Karpas-422 (cell line): ENCODE data around the gene GFRA1. TPM values are rescaled to one million over a fixed set of nuclear protein-coding genes. Genes with fewer than 3 reads are reported as not detected.

ENCODE experiments used
- DNase-seq: peaks from one replicate; pipeline ENCODE4 v3.0.0-alpha.2; 2015
- H2AFZ ChIP-seq: fragments of 200-600 bp; sonication (generic); 2 replicates; pipeline ENCODE4 v1.6.1; 2014; ENCODE audit warnings: antibody characterized with exemption, low read length, mixed read lengths
- H3K27ac ChIP-seq: fragments of 200-600 bp; sonication (generic); 2 replicates; pipeline ENCODE4 v1.5.1; 2014; ENCODE audit warnings: mild to moderate bottlenecking, low read length, moderate library complexity
- H3K27me3 ChIP-seq: fragments of 200-600 bp; sonication (generic); 2 replicates; pipeline ENCODE4 v1.6.1; 2014; ENCODE audit warnings: low read length, mixed read lengths
- H3K36me3 ChIP-seq: fragments of 200-600 bp; sonication (generic); 2 replicates; pipeline ENCODE4 v1.6.1; 2014; ENCODE audit warnings: low read length, mixed read lengths; ENCODE audit not compliant: insufficient read depth
- H3K4me1 ChIP-seq: fragments of 200-600 bp; sonication (generic); 2 replicates; pipeline ENCODE4 v1.6.1; 2014; ENCODE audit warnings: mild to moderate bottlenecking, low read length, mixed read lengths
- H3K4me2 ChIP-seq: fragments of 200-600 bp; sonication (generic); 2 replicates; pipeline ENCODE4 v1.6.1; 2014; ENCODE audit warnings: low read length, low read depth, mild to moderate bottlenecking; ENCODE audit not compliant: poor library complexity, severe bottlenecking
- H3K4me3 ChIP-seq: fragments of 200-600 bp; sonication (generic); 2 replicates; pipeline ENCODE4 v1.5.1; 2014; ENCODE audit warnings: mild to moderate bottlenecking, antibody characterized with exemption, low read length, mixed read lengths
- H3K79me2 ChIP-seq: fragments of 200-600 bp; sonication (generic); 2 replicates; pipeline ENCODE4 v1.6.1; 2014; ENCODE audit warnings: mild to moderate bottlenecking, low read length, mixed read lengths
- H3K9ac ChIP-seq: fragments of 200-600 bp; sonication (generic); 2 replicates; pipeline ENCODE4 v1.6.0; 2014; ENCODE audit warnings: low read length
- H3K9me2 ChIP-seq: fragments of 200-600 bp; sonication (generic), shearing (Covaris generic); replicated peaks from 2 replicates; pipeline ENCODE4 v1.6.0; 2014; ENCODE audit warnings: mild to moderate bottlenecking, low read length, moderate library complexity; ENCODE audit not compliant: insufficient read depth
- H3K9me3 ChIP-seq: fragments of 300-700, 200-600 bp; sonication (generic); 2 replicates; pipeline ENCODE4 v1.6.1; 2014; ENCODE audit warnings: low read length, mixed read lengths
- H4K20me1 ChIP-seq: fragments of 200-600 bp; sonication (generic); 2 replicates; pipeline ENCODE4 v1.6.1; 2014; ENCODE audit warnings: mild to moderate bottlenecking, antibody characterized with exemption, low read length, low read depth; ENCODE audit not compliant: insufficient read depth
- total RNA-seq: library from RNA; depleted of rRNA; stranded (reverse); fragments of >200 nt; shearing (Covaris generic); gene quantifications from 2 replicates; pipeline ENCODE4 v1.2.3, GENCODE V29; 2014; ENCODE audit warnings: low replicate concordance; rRNA removed

The GFRA1 gene
- total RNA-seq, 1 experiment from 2014 or later = not detected

DNA sequence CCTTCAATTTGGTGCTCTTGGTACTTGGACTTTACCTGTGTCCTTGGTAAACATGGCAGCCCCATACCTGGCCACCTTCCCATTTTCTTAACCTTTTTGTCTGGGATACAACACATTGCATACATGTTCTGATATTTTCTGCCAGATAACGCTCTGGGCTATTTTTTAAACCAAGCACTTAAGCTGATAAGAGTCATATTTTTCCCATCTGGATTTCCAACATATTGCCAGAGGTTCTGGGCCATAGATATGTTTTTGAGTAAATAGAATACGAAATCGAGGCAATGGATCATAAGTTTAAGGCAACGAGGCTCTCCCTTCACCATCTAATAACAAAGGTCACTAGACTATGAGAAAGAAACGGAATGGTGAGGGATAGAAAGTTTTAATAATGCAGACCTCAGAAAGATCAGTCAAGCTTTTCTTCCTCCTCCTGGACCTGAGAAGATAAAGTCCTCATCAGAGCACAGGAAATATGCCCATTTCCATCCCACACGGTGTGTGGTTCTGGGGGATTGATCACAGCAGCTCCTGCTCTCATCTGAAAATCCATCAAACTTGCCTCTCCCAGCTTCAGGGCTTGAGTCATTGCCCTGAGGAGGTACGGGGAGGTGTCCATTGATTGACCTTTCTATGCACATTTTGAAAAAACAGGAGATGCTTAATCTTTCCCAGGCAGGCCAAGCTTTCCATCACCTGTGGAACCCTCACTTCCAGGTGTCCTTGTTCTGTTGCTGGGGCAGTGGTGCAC, 257.2 kb downstream of the GFRA1 start:
- Histone ChIP-seq H3K79me2 (no peaks in the 10 kb centered on the region), H3K9me3 (no peaks in the 10 kb centered on the region), H3K9me2 (no peaks in the 10 kb centered on the region; the same call in 1 of the 2 replicates), H4K20me1 (no peaks in the 10 kb centered on the region), H3K4me3 (no peak overlapping the region), H3K9ac (no peak overlapping the region), H2AFZ (no peak overlapping the region), H3K27me3 (no peaks in the 10 kb centered on the region), H3K4me2 (no peak overlapping the region), H3K27ac (no peak overlapping the region), H3K4me1 (no peaks in the 10 kb centered on the region), H3K36me3 (no peaks in the 10 kb centered on the region)
- DNase-seq = no peak

DNA sequence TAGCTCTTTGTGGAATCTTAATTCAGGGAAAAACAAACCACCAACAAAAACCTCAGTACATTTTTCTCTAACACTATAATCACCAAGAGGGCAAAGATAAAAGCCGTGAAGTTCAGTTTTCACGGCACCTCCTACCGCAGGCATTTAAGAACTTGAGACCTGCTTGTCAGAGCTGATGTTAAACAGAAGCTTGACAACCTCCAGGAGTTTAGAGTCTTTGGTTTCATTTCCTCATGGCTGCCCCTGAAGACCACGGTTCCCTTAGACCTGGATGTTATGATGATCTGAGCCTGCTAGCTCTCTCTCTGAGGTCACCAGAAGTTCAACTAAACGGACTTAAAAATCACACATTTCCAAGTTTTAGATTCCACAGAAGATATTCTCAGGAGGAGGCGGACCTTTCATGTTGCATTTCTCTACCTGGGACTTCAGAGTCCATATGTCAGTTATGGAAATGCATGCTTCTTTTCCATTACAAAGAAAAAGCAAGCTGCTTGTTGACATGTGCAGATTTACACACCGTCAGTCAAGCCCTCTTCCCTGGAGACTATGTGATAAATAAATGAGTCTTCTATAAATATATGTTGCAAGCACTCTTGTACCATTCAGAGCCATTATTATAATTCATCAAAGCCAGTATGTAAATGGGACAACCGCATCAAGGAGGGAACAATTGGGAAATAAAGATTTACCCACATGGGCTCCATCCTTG, 258.0 kb downstream of the GFRA1 start:
- peak; percentile 54 for DNase-seq
- Histone ChIP-seq H3K36me3 (no peaks in the 10 kb centered on the region), H3K4me1 (no peaks in the 10 kb centered on the region), H3K9me3 (no peaks in the 10 kb centered on the region), H3K79me2 (no peaks in the 10 kb centered on the region), H3K27ac (no peak overlapping the region), H3K4me3 (no peak overlapping the region), H3K9me2 (no peaks in the 10 kb centered on the region; the same call in 1 of the 2 replicates), H3K27me3 (no peaks in the 10 kb centered on the region), H4K20me1 (no peaks in the 10 kb centered on the region), H2AFZ (no peak overlapping the region), H3K9ac (no peak overlapping the region), H3K4me2 (no peak overlapping the region)

DNA sequence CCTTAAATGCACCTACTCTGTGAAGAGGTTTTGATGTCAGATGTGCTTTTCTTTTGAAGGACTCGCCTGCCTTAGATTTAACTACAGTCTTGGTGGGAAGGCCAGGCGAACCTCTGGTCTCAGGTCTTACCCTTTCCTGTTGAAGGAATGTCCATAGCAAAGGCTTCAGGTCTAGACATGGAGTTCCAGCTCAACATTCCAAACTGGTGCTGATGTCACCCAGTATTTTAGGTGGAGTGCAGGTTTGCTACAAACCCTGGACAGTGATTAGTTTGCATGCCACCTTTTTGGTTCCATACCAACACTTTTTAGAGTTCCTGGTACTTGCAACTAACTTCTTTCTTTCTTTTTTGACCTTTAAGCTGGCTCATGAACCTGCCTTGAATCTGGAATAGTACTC, 258.7 kb downstream of the GFRA1 start:
- H3K9ac ChIP-seq = no peak overlapping the region
- no peaks in the 10 kb centered on the region for H3K27me3 ChIP-seq
- no peak overlapping the region for H3K4me3 ChIP-seq
- no peaks in the 10 kb centered on the region; the same call in 1 of the 2 replicates for H3K9me2 ChIP-seq
- H3K36me3 ChIP-seq = no peaks in the 10 kb centered on the region
- no peaks in the 10 kb centered on the region for H3K9me3 ChIP-seq
- no peak overlapping the region for H3K4me2 ChIP-seq
- H3K79me2 ChIP-seq = no peaks in the 10 kb centered on the region
- H3K4me1 ChIP-seq = no peaks in the 10 kb centered on the region
- H2AFZ ChIP-seq = no peak overlapping the region
- no peaks in the 10 kb centered on the region for H4K20me1 ChIP-seq
- H3K27ac ChIP-seq = no peak overlapping the region
- no peak for DNase-seq

DNA sequence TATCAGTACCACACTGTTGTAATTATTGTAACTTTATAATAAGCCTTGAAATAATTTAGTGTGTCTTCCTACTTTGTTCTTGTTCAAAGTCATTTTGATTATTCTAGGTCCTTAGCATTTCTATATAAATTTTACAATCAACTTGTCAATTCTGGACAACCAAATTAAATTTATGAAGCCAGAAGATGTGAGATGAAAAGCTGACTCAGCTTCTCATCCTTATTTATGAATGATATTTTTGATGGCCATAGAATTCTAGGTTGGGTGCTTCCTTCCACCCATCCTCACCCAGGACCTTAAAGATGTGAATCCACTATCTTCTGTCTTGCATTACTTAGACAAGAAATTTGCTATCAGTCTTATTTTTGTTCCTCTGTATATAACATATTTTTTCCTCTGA, 261.1 kb downstream of the GFRA1 start:
- Histone ChIP-seq H3K4me3 (no peak overlapping the region), H3K4me1 (no peaks in the 10 kb centered on the region), H3K4me2 (no peak overlapping the region)

DNA sequence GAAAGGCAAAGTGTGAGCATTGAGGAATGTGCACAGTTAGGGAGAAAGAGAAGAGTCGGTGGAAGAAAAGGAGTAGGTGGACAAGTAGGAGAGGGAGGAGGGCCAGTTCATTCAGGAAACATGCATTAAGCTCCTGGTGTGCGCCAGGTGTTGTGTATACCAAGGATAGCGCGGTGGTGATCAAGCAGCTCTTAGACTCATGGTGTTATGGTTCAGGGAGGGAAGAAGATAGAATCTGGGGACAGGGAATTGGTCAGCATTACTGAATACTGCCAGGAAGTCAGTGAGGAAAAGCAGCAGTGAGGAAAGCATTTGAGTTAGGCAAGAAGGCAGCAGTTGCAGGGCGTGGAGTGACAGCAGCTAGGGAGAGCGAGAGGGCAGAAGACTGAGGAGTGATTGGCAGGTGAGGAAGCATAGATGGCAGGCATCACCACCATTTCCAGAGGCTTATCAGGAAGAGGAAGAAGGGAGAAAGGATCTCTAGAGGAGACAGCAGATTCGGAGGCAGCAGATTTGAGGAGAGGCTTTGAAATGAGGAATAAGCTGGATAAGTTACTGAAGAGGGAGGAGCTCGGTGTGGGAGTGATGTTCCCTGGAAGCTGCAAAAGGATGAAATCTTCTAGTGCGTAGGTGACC, 265.6 kb downstream of the GFRA1 start:
- no peak for DNase-seq
- no peak overlapping the region for H3K4me2 ChIP-seq

More for the DNA sequence above, 261.1 kb downstream of the GFRA1 start:
- no peaks in the 10 kb centered on the region for H4K20me1 ChIP-seq
- H3K79me2 ChIP-seq = no peaks in the 10 kb centered on the region
- no peaks in the 10 kb centered on the region for H3K9me2 ChIP-seq
- DNase-seq = no peak
- H3K9ac ChIP-seq = no peak overlapping the region
- no peaks in the 10 kb centered on the region for H3K36me3 ChIP-seq
- H3K27ac ChIP-seq = no peak overlapping the region
- no peaks in the 10 kb centered on the region for H3K27me3 ChIP-seq
- H3K9me3 ChIP-seq = no peaks in the 10 kb centered on the region
- no peak overlapping the region for H2AFZ ChIP-seq

More for the DNA sequence above, 265.6 kb downstream of the GFRA1 start:
- Histone ChIP-seq H3K36me3 (no peaks in the 10 kb centered on the region), H2AFZ (no peak overlapping the region), H3K79me2 (no peaks in the 10 kb centered on the region), H3K4me3 (no peak overlapping the region), H3K9me3 (no peaks in the 10 kb centered on the region), H3K9me2 (no peaks in the 10 kb centered on the region), H4K20me1 (no peaks in the 10 kb centered on the region), H3K4me1 (no peaks in the 10 kb centered on the region), H3K27me3 (no peaks in the 10 kb centered on the region), H3K27ac (no peak overlapping the region), H3K9ac (no peak overlapping the region)

Other genes with a start within 250 kb of the GFRA1 start
- not detected in 2 replicates for gene CCDC172, start 51.2 kb upstream of the GFRA1 start, total RNA-seq
- gene PNLIPRP3, start 154.6 kb upstream of the GFRA1 start, total RNA-seq = not detected in 2 replicates